DMS153 treated with DMSO at 0.1 percent for 48 hours (cell line): ENCODE measurements around the gene THSD7B.

Source experiments
- DNase-seq: peaks from one replicate; lab custom pipeline; 2025; ENCODE audit not compliant: unreplicated experiment; lab: John Stamatoyannopoulos, UW

Gene THSD7B

DNA sequence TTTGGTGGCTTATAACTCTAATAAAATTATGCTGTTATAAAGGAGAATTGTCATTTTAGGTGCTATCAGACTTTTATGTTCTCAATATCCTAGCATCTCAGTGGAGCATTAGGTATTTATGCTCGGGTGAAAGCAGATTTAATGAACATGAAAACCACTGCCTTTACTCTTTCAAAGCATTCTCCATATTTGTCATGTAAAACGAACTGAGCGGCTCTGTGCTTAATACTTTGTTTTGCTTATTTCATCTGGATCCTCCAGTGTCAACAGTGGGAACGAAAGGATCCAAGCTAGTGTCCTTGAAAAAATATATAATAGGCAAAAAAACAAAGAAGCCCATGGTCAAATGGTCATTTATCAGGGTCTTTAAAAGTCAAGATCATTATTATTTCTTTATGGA is 53.5 kb downstream of the THSD7B start:
- no peak for DNase-seq

DNA sequence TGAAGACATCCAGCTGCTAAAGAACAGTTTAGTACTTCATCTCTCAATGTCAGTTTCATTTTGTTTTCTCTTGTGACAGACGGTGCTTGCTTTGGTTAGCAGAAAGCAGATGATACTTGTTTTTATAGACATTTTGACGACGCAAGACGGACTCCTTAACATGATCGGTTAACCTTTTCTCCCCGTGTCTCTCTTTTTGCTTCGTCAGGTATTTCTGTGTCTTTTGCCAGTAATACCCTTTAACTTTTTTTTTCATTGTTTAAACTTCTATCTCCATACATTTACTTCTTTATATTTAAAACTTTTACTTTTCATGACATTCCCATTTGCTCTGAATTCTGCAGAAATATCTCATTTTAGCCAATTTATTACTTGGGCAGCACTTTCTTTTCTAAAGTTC is 57.9 kb downstream of the THSD7B start:
- DNase-seq: no peak

DNA sequence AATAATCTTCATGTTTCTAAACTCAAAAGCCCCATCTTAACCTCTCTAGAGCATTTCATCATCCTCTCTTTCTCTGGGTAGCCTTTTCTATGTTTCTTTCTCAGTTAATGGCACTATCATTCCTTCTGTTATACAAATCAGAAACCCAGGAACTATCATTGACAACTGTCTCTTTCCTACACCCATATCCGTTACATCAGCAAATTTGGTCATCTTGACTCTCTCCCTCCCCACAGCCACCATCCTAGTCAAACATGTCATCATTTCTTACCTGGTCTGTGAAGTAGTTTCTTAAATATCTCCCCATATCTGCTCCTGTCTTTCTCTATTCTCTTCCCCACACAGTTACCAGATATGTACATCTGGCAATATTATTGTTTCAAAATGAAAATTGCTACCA is 62.8 kb downstream of the THSD7B start:
- DNase-seq: no peak

DNA sequence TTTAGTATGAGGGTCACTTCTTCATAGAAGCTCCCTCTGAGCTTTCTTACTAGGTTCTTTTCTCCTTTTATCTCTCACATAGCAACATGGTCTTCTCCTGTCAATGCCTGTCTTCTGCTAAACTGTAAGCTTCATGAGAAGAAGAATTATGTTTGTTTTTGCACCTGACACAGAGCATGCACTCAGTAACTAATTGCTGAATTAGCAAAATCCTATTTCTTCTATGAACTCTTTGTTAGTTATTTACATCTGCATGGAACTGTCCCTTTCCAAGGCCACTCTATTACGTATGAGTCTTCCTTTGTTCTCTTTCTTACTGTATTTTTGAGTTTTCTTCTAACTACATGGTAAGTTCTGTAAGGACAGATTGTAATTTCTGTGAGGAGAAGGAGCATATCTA is 63.4 kb downstream of the THSD7B start:
- no peak for DNase-seq

DNA sequence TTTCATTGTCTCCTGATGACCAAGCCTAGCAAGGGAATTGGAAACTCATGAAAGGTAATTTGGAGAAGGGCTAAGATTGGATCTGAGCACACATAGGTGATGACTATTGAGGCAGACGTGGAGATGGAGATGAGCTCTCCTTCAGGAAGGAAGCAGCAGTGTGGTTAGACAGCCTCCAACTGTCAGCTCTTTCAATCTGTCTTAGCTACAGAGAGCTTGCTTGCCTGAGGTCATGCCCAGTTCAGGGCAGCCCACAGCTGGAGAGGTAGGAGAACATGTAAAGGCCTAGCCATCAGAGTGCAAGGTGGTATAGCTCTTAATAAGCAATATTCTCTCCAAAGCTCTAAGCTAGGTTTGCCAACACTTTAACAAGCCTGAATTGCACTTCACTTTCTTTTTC is 79.2 kb downstream of the THSD7B start:
- no peak for DNase-seq

DNA sequence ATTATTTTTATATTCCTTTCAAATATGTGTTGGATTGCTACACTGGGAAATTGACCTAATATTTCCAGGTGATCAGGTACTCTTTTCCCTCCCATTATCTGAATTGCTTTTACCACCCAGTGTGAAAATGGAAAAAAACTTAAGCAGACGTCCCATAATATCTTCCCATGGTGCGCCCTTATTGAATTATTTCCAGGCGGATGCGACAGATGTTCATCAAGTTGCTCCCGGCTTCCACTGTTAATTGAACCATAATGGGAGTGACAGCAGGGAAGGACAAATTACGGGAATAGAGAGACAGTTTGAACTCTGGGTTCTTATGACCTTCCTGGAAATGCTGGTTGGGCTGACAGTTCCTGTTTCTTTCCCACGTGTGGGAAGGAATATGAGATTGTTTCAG is 93.3 kb downstream of the THSD7B start:
- DNase-seq: no peak

DNA sequence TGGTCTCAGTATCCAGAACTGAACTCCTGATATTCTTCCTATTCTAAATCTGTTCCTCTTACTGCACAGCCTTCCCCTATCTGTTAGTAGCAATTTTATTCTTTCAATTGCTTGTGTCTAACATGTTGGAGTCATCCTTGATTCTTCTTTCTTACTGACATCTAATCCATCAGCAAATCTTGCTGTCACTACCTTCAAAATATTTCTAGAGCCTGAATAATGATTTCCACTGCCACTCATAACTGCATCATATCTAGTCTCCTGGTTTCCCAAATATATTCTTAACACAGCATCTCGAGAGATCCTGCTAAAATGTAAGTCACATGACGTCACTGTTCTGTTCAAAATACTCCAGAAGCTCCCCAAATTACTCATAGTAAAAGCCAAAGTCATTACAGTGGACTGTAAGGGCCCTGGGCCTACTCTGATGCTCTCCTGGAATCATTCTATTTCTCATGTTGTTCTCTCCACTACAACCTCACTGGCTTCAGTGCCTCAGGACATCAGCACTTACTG is 95.2 kb downstream of the THSD7B start:
- no peak for DNase-seq

DNA sequence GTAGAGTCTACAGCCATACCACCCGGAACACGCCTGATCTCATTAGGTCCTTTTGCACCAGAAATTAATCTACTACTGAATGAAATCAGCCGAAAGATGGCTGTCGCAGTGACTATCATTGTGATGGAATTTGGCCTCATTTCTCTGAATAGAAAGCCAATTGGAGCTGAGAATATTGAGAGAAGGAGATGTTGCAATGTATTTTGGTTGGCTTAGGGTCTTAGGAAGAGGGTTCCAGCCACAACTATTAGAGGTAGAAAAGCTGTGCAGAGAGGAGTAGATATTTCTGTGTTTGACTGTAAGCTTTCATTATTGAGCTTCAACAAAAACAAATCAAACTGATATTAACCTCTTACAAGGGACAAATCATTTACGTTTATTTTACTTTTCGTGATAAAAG is 98.1 kb downstream of the THSD7B start:
- no peak for DNase-seq

DNA sequence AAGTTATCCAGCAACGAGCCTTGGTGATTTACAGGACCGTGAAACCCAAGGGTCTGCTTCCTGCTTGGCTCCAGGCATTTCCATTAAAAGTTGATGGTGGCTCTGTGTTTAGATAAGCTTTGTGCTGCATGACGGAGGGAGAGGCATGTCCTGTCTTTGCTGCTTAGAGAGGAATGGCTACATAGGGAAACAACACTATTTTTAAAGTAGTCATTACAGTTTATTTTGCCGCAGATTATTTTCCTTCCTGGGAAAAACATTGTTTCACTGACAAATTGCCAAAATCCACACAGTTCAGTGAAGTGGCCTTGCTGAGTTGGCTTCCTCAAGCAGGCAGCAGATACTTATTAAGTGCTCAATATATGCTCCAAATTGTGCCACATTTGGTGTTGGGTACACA is 98.5 kb downstream of the THSD7B start:
- DNase-seq: no peak

DNA sequence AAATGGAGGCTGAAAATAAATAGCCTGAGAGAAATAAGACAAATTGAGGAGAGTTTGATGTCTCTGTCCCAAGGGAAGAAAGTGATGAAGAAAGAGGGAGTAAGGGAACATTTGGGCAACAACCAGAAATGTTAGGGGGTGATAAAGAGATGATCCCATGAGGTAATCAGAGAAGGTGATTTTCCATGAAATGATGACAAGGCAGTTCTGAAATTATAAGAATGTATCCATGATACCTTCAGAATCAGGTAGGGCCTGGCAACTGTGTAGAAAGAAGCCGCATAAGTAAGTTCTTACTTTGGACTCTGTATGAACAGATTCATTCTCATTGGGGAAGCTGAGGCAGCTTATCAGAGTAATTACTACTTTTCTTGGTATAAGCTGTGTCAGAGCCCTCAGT is 106.1 kb downstream of the THSD7B start:
- no peak for DNase-seq

DNA sequence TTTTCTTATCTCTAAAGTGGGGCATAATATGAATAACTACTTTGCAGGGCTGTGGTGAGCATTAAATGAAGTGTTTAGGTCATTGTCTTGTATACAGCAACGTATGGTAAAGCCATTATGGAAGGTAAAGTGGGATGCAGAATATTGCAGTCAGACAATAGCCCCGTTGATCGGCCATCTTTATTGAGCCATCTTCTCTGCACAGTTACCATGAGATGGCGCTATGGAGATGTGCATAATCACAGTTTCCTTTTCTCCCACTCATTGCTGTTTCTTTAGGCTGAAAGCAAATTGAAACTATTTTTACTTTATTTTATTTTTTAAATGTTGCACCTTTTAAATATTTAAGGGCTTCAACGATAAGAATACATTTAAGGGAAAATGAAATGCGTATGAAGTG is 108.9 kb downstream of the THSD7B start:
- DNase-seq: peak; percentile 6

DNA sequence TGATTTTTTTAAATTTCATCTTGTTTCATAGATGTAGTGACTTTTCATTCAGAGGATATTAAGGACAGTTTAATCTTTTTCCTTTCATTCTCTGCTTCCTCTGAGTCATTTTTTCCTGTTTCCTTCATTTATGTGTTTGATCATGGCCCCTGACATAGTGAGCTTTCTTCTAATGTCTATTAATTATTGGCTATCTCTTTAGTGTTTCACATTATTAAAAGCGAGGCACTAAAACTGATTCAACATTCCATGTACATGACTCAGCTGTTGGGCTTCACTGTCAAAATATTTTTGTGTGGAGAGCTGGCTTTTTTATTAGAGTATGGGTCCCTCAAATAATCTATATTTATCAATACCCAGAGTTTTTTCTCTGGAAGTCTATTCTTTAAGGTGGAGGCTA is 125.8 kb downstream of the THSD7B start:
- no peak for DNase-seq

DNA sequence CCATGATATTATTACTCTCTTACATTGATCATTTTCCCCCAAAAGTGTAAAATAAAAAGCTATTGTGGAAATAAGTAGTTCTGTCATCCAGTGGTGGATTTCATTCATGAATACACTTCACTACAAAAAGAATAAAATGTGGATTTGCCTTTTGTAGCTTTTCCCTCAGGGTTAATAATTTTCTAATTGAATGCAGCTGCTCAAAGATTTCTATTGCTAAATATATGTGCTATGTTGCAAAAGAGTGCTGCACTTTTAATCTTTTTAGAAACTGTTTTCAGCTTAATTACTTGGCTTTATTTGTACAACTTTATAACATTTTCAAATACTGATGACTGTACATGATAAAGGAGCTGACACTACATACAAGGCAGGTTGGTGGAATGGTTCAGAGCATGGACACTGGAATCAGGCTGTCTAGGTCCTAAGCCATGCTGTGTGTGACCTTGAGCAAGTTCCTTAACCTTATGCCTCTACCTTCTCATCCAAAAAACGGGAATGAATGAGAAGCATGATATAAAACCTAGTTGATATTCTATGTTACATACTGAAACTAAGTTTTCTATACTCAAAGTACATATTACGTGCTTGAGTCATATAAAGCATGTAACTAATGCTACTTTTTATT is 128.8 kb downstream of the THSD7B start:
- no peak for DNase-seq

DNA sequence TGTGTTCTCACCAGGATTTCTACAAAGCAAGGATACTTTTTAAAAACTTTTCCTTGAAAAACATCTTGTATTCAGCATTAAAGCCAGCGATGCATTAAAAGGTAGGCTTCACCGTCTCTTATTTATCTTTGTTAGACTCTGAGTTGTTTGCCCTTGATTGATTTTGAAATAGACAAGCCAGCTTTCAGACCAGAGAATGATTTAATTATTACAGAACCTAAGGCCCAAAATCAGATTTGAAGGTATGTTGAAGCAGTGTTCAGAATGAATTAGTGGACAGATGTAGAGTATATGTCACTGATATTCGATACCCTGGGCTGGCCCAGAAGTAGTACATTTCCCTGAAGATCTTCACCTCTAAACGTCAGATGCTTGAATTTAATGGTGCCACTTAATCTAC is 136.4 kb downstream of the THSD7B start:
- DNase-seq: no peak

DNA sequence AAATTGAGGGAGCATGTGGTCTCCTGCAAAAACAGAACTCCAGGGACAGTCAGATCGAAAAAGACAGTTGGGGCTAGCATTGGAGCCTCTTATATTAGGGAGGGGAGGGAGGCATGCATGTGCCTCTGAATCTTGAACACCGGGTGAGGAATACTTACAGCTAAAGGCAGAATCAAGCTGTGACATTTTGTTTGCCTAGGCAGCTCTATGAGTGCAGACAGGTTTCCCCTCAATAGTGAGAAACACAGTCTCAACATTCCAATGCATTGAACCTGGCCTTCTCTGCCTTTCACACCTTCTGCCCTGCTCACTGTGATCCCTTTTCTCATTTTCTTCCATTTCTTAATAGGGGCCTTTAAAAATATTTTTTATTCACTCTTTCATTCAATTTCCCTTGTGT is 140.4 kb downstream of the THSD7B start:
- DNase-seq: no peak

DNA sequence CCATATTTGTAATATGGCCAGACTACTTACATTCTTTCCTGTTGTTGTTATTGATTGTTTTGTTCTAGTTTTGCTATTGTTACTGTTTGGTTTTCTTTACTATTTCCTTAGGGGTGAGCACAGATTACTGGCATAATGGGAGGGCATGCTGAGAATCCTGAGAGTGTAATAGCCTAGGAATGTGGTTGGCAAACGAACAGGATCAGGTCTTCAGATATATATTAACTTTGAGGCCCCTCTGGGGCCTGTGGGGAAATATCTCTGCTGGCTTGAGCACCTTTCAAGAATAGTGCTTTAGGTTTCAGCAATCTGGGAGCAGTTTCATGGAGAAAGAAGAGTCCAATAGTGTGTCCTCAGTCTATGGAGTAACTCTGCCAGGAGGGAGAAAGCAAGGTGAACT is 144.4 kb downstream of the THSD7B start:
- DNase-seq: no peak

DNA sequence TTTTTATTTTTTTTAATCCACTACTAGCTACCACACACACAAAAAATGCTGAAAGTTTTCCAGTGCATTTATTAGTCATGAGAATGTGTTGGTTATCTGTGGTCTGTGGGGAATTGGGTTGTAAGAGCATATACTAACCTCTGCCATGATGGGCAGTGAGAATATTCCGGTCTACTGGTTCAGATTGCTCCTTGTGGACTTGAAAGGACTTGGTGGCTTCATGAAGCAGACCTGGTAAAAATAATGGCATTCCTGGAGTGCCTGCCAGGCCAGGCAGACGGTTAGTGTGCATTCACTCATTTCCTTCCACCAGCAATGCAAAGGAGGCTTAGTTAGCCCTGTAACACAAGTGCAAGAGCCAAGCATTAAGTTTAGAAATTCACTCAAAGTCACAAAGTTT is 150.8 kb downstream of the THSD7B start:
- DNase-seq: no peak

DNA sequence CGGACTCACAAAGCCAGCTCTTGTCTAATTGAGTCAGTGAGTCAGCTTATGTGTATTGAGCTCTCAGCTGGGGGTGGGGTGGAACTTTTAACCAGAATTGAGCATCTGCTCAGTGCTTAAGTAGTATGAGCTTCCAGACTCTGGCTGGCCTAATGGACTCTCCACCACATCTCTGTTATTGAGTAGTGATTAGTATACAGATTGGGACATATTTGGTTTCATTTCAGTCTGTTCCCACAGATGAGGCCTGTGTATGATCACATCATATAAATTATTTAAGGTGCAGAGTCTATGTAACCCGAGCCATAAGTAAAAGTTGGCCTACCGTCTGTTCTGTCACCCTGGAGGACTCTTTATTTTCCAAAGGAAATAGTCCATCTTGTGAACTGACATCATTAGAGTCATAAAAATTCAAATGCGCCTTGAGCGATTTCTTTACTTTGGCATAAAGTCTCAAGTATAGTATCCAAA is 152.1 kb downstream of the THSD7B start:
- DNase-seq: no peak

DNA sequence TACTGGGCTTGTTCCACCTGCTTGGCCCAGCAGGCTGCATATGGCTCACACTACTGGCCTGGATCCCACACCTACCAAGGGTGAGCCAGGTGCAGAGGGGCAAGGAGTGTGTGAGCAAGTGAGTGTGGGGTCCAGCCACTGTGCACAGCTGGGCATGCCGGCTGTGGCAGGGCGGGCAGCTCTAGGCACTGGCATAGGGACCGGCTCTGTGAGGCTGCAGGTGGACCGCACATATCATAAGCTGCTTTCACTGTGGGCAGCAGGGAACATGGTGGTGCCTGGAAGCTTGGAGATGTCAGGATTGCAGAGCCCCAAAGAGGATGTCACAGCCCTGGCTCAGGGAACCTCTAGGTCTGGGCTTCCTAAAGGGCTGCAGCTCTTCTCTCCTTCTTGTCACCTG is 154.3 kb downstream of the THSD7B start:
- DNase-seq: no peak

DNA sequence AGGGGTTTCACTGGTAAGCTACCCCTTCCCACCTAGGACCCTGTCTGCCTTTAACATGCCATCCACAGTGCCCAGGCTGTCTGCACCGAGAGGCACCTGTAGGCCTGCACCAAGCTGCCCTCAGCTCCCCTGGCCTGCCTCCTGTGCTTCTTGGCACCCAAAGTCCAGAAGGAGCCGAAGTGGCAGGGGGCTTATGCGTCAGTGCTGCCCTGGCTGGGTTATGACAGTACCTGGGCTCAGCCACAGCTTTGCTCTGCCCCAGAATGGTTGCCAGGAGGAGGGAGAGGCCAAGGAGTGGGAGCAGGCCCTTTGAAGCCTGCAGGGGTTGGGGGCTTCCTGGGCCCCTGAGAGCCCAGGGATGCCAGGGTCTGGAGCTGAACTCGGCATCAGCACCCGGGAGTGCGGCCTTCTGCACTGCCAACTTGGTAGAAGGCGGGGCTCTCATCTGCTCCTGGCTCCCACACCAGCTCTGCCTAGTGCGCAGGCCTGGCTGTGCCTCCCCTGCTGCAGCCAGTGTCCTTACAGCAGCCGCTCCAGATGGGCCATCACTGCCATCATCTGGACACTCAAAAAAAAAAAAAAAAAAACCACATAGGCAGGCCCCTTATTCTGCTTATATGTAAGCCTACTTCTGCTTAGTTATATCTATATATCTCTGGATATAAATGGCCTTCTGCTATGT is 155.4 kb downstream of the THSD7B start:
- DNase-seq: no peak

DNA sequence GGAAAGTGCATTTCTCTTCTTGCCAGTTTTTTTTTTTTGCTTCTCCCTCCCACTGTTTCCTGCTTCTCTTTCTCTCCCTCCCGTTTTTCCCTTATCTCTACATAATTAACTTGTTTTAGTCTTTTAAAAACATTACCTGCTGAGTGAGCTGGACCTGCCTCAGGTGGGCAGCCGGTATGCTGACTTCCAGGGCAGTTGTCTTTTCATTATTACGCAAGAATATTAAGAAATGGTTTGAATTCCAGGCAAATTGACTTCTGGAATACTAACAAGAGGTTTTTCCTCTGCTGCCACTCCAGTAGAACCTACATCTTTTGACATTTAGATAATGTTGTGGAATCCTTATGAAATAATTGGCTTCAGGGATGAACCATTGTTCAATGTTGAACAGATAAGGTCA is 161.8 kb downstream of the THSD7B start:
- DNase-seq: no peak

DNA sequence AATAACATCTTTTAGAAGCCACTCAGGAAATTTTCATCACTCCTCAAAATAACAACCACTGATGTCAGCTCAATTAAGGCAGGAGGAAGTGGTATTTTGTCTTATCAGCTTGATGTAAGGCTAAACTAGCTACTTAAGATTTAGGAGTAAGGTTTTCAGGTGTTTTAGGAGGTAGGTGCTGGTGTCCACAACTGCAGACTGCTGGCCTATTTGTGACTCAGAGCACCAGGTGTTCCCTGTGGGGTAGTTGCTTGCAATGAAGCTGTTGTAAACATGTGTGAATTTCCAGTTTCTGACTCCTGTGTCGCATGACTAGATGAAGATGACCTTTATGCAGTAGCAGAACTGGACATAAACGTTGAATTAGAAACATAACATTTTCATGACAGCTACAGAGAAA is 164.2 kb downstream of the THSD7B start:
- no peak for DNase-seq

DNA sequence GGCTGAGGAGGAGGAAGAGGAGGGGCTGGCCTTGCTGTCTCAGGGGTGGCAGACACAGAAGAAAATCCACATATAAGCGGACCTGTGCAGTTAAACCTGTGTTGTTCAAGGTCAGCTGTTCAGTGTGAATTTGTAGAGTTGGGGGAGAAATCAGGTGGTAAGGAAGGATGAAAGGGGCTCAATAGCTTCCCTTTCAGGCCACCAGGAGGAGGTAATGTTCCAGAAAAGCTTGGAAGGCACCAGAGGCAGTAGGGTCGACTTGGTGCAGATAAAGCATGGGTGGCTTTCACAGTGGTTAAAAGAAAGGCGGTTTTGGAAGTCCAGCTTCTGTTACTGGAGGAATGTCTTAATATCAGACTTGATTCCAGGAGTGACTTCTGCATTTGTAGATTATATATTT is 167.4 kb downstream of the THSD7B start:
- DNase-seq: no peak
